K562 treated with DMSO at 1 percent for 48 hours (cell line): ENCODE data around the gene ALDH8A1. TPM values are rescaled to one million over a fixed set of nuclear protein-coding genes. Genes with fewer than 3 reads are reported as not detected.

Experiments used
- total RNA-seq: library from RNA; unstranded; fragments of 300-600 nt; gene quantifications from 2 replicates; pipeline ENCODE4 v1.2.3, GENCODE V29; 2022; ENCODE audit warnings: low replicate concordance; ENCODE audit errors: extremely low read depth

The ALDH8A1 gene
- not detected in 2 replicates for total RNA-seq

GRCh38 chr6:134949927-134950326 lies at the start of gene ALDH8A1:
TSS of gene ALDH8A1 (minus strand) at chr6:134950101. CDS start at chr6:134950053, 48 bp downstream.

Other genes starting within 250 kb of the ALDH8A1 start
- gene HBS1L, start 104.7 kb upstream of the ALDH8A1 start, total RNA-seq: not detected in 2 replicates
- gene MYB, start 231.2 kb upstream of the ALDH8A1 start, total RNA-seq: not detected in 2 replicates